GM21447 (cell line): ENCODE results near the gene BMERB1.
"Not testable (repeated sequence)": the region's sequence is repeated elsewhere in the genome, so short reads cannot be mapped to it uniquely, and the experiment has no call there.

Experiments
- ATAC-seq: cut with Tn5 transposase; IDR thresholded peaks from one replicate; pipeline ENCODE4 v1.9.1; 2021; ENCODE audit not compliant: unreplicated experiment

Gene BMERB1

DNA sequence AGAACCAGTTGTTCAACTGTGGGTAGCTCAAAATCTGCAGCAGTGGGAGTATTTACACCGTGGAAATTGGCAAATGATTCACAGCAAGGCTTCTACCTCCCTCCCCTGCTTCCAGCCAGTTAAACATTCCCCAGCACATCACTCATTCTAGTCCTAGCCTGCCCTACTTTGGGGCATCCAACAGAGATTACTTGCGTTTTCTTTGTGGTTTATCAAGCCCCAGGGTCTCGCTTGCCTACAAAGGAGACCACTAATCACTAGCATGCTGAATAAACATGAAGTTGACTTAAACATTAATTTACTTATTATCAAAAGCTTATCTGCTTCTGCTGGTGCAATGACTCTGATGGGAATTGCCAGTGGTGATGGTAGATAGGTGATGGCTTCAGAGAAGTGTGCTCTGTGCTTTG lies 114.1 kb downstream of the BMERB1 start:
- no peak for ATAC-seq

DNA sequence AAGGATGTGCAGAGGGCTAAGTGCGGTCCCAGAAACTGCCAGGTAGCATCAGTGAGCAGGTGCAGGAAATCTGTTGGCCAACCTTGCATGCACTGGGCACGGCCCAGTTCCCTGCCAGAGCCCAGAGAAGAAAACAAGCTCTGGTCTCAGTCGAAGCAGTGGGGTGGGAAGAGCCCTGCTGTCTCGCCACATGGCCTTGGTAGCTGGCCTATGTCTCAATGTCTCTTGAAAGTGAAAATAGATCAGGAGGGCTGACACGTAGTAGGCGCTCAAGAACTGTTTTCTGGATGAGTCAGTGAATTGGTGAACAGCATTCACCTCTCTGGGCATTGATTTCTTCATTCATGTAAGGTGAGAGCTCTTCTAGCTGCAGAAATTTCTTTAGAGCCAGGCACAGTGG lies 118.1 kb downstream of the BMERB1 start:
- no peak for ATAC-seq

DNA sequence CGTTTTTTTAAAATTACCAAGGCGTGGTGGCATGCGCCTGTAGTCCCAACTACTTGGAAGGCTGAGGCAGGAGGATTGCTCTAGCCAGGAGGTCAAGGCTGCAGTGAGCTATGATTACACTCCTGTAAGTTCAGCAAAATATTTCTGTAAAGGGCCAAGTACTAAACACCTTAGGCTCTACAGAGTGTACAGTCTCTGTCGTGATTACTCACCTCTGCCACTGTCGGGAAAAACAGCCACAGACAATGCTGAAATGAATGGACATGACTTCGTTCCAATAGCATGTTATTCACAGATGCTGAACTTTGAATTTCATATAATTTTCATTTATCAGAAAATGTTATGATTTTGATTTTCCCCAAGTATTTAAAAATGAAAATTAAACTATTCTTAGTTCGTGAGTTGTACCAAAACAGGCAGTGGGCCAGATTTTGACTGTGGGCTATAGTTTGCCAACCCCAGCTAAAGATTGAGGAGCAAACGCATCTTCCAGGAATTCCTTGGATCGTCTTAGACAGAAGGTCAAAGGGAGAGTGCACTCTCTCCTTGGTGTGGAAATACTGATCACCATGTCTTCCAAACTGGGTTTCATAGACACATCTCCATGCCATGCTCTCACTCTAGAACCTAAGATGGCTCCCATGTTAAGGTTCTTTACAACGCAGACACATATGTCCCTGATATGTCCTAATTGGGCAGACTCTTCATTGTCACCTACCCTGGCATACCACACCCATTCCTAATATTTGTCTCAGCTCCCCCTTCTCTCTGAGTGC lies 119.1 kb downstream of the BMERB1 start:
- no peak for ATAC-seq

DNA sequence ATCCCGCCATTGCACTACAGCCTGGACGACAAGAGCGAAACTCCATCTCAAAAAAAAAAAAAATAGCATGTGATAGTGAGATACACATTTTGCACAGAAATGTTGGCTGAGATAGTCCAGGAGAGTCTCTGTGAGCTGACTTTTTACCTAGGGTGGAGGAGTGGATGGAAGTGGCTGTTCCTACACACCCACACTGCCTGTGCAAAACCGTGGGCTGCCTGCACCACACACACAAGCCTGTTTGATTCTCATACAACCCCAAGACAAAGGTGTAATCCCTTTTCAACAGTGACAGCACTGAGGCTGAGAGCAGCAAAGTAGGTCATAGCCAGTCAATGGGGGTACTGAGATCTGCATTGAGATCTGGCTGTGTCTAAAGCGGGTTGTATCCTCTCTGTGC lies 121.7 kb downstream of the BMERB1 start:
- ATAC-seq = no peak

DNA sequence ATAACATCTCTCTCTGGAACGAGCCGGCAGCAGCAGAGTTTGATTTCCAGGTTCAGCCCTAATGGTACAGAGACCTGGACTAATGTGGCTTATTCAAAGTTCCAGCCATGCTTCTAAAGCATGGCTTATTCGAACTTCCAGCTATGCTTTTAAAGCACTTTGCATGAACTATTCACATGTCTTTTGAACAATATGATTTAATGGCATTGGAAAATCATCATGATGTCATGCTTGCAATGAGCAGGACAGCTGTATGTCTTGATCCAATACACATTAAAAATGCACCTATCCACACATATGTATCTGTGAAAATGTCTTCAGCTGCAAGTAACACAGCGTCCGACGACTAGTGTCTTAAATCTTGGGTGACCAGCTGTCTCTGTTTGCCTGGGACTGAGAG lies 122.9 kb downstream of the BMERB1 start:
- no peak for ATAC-seq

DNA sequence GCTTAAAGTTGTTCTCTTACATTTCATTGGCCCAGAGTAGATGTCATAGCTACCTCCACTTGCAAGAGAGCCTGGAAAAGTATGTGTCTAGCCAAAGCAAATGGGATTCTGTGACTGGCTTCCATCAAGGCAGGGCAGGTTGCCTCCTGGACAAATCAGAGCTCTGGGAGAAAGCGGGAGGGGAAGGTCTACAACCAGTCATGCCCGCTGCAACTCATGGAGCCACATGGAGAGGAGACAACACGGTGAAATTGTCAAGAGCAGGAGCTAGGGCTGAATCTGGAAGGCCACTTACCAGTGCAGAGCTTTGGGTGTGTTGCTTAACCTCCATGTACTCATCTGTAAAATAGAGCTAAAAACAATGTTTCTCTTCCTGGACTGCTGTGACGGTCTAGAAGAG lies 124.8 kb downstream of the BMERB1 start:
- ATAC-seq = no peak

DNA sequence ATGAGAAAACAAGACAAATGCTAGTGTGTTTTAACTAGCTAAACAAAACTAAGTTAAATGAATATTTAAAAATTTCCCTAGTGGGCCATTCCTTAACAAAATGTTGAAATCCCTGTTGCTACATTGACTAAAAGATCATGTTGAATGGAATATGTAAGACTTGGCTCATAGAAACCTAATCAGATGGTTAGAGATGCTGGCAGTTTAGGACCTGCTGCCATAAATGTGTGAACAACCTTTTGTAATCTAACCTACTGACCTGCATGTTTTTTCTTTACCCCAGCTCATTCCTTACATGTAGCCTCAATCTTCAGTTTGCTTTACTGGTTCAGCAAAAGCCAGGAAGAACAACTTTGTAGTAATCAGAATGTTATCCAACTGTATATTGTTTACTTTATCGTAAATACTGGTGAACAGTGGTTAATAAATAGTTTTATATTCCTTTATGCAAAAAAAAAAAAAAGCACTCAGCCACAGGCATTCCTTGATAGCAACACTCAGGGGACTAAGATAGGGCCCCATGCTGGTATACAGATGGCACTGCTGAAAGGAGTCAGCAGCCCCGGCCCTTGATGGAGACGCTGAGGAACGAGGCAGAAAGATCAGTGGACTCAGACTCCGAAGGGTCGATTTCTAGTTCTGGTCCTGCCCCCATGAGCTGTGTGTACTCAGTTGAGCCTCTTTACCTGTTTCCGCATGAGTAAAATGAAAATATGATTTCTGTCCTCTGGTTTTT lies 130.4 kb downstream of the BMERB1 start:
- no peak for ATAC-seq

DNA sequence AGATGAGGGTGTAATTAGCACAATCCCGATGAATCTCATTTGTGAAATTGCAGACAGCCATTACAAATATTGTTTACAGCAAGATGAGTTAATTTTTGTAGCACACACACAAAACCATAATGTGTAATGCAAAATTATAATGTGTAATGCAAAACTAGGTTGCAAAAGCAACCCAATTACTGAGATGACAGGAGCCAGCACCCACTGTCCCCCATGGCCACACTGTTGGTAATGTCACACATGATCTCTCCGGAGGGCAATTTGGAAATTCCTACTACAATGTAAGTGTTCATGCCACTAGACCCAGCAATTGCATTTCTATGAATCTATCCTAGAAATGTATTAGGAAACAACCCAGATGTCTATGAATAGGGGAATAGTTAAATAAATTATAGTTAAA lies 131.7 kb downstream of the BMERB1 start:
- no peak for ATAC-seq

DNA sequence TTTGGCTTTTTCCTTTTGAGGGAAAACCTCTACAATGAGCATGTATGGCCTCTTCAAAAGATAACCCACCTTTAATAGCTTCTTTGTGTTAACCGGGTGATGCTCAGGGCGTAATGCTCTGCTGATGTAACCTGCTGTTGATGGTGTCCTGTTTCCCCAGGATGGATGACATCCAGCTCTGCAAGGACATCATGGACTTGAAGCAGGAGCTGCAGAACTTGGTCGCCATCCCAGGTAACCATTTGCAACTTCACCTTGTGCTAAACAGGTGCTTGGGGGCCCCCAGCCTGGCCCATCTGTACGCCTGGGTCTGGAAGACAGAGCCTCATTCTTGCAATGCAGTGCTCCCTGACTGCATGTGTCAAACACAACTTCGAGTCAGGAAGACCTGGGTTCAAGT lies 133.4 kb downstream of the BMERB1 start:
- no peak for ATAC-seq

DNA sequence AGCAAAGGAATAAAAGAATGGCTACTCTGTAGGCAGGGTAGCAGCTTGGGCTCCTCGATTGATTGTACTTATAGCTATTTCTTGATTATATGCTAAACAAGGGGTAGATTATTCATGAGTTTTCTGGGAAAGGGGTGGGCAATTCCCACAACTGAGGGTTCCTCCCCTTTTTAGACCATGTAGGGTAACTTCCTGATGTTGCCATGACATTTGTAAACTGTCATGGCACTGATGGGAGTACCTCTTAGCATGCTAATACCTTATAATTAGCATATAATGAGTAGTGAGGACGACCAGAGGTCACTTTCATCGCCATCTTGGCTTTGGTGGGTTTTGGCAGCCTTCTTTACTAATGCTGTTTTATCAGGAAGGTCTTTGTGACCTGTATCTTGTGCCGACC lies 136.3 kb downstream of the BMERB1 start:
- ATAC-seq = not testable (repeated sequence)

DNA sequence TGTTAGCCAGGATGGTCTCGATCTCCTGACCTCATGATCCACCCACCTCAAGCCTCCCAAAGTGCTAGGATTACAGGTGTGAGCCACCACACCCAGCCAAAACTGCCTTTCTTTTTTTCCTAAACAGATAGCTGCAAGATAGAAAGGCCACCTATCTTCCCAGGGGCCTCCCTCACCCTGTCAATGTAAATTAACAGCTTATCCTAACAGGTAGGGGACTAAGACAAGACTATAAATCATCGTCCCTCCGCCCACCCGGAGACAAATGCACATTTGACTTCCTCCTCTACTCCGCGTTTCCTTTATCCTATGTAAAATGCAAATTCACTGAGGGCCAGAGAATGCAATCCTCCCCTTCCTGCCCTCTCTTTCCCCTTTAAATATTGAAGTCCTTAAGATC lies 137.2 kb downstream of the BMERB1 start:
- ATAC-seq = no peak

DNA sequence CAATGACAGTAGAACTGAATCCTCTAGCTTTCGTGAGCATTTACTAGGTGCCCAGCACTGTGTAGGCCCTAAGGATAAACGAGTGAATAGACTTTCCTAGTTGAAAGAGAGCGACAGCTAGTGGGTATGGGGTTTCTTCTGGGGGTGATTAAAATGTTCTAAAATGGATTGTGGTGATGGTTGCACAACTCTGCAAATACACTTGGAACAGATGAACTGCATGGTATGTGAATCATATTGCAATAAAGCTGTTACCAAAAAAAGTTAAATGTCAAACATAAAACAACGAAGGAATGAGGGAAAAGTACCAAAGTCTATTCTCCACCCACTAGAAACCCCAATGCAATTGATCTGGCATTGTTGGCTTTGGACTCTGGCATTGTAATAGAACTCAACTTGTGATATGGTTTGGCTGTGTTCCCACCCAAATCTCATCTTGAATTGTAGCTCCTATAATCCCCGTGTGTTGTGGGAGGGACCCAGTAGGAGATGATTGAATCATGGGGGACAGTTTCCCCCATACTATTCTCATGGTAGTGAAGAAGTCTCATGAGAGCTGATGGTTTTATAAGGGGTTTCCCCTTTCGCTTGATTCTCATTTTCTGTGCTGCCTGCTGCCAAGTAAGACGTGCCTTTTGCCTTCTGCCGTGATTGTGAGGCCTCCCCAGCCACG lies 138.1 kb downstream of the BMERB1 start:
- no peak for ATAC-seq

DNA sequence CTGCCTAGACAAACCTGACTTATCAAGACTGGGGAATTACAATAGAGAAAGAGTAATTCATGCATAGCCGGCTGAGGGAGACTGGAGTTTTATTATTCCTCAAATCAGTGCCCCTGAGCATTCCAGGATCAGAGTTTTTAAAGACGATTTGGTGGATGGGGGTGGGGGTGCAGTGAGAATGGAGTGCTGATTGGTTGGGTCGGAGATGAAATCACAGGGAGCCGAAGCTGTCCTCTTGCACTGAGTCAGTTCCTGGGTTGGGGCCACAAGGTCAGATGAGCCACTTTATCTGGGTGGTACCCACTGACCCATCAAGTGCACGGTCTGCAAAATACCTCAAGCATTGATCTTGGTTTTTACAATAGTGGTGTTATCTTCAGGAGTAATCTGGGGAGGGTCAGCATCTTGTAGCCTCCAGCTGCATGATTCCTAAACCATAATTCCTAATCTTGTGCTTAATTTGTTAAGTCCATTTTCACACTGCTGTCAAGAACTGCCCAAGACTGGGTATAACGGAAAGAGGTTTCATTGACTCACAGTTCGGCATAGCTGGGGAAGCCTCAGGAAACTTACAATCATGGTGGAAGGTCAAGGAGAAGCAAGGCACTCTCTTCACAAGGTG lies 139.0 kb downstream of the BMERB1 start:
- no peak for ATAC-seq

DNA sequence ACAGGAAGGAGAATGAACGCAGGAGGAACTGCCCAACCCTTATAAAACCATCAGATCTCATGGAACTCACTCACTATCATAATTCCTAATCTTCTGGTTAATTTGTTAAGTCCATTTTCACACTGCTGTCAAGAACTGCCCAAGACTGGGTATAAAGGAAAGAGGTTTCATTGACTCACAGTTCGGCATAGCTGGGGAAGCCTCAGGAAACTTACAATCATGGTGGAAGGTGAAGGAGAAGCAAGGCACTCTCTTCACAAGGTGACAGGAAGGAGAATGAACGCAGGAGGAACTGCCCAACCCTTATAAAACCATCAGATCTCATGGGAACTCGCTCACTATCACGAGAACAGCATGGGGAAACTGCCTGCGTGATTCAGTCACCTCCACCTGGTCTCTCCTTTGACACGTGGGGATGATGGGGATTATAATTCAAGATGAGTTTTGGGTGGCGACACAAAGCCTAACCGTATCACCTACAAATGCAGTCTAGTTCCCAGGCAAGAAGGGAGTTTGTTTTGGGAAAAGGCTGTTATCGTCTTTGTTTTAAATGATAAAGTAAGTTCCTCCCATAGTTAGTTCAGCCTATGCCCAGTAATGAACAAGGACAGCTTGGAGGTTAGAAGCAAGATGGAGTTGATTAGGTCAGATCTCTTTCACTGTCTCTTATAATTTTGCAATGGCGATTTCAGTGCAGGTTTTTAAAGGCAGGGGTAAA lies 139.7 kb downstream of the BMERB1 start:
- ATAC-seq = not testable (repeated sequence)

DNA sequence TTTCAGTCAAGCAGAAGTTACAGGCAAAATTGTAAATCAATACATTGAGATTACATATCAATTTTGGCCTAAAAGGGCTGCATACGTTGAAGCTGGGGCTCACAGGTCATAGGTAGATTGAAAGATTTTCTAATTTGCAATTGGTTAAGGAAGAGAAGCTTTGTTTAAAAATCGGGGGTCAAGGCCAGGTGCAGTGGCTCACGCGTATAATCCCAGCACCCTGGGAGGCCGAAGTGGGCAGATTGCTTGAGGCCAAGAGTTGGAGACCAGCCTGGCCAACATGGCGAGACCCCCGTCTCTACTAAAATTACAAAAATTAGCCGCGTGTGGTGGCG lies 140.2 kb downstream of the BMERB1 start:
- no peak for ATAC-seq

DNA sequence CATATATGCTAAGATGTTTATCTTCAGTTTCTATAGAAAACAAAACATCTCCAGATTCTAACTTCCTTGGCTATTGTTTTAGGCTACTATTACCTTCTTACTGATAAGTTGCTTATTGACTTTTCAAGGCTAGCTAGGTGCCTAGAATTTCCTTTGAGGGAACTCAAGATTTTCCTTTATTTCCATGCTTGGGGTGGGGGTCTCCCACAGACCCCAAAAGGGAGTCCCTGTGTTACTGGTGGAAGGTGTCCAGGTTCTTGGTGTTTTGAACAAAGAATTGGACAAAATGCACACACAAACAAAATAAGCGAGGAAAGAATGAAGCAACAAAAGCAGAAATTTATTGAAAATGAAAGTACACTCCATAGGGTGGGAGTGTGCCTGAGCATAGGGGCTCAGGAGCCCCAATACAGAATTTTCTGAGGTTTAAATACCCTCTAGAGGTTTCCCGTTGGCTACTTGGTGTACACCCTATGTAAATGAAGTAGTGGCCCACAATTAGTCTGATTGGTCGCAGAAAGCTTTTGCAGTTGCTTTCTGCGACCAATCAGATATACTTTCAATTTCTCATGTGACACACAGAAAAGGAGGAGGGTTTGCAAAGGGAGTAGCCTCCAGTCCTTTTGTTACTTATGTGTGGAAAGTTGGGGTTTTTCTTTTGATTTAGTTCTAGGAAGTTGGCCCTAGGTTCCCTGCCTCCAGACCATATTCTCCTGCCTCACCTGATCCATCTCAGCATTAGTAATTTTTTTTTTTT lies 141.1 kb downstream of the BMERB1 start:
- no peak for ATAC-seq

DNA sequence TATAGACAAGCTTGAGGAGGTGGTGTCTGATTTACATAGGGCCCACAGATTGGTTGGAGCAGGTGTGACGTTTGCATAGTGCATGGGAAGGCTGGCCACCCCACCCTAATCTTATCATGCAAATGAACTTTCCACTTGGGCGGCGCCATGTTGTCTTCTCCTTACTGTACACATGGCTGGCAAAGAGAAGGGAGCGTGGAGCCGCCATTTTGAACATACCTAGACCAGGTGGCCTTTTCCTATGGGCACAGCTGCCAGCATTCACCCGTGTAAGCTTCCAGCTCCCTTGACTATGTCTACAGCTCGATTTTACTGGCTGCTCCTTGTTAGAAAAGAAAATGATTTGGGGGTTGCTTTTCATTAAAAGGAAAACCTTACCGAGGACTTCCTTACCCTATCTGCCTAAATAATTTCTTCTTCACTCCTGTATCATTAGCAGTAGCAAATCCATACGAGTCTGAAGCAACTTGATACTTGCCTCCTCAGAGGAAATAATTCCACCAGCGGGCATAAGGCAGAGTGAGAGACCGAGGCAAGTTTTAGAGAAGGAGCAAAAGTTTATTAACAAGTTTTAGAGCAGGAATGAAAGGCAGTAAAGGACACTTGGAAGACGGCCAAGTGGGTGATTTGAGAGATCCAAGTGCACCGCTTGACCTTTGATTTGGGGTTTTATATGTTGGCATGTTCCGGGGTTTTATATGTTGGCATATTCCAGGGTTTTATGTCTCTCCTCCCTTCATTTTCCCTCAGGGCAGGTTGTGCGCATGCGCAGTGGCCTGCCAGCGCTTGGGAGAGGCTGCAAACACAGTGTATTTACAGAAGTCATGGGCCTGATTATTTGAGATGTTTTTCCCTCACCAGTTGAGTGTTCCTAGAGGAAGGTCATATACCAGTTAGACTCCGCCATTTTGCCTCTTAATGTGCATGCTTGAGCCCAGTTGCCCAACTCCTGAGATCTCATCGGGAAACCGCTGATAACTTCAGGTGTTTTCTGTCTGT lies 142.9 kb downstream of the BMERB1 start:
- no peak for ATAC-seq

DNA sequence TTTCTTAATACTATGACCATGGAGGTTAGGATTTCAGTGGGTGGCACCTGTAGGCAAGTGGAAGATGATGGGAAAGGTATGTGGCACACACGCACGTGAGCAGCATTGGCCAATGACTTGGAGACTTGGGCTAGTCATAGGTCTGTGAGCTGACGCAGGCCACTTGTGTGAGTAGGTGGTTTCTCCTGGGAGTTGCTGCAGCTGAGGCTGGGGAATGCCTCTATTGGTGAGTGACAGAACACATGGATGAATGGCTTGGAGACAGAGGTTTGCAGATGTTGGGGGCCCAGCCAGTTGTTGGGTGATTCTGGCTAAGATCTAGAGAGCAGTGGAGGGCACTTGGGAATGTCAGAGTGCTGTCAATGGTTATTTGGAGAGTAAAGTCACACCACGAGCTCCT lies 144.4 kb downstream of the BMERB1 start:
- ATAC-seq = no peak

DNA sequence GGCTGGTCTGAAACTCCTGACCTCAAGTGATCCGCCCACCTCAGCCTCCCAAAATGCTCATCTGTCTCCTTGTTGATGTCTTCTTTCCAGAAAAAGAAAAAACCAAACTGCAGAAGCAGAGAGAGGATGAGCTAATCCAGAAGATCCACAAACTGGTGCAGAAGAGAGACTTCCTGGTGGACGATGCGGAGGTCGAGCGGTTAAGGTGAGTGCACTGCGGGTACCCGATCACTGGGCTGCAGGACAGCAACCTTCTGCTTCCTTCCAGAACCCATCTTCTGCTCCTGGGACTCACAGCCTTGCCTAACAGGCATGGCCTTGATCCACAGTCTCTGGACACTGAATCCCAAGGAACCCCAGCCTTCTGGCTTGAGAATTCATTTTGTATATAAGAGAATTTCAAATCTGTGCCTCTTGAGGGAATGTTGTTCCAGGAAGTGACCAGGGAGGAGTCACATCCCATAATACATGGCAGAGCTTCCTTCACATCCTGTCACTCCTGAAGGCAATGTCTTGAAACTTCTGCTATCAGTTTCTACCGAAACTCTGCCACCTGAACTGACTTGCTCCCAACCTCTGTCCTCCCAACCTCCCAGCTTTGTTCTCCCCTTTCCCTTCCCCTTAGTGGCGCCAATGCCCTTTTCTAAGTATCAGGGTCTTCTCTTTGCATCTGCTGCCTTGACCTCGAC lies 146.9 kb downstream of the BMERB1 start:
- ATAC-seq = no peak
